ENCODE data around the gene DRAXIN. TPM values are rescaled to one million over a fixed set of nuclear protein-coding genes. Genes with fewer than 3 reads are reported as not detected.

DRAXIN gene
- total RNA-seq, 2 donors from 2014 or later = 0.05 to 0.09 TPM

- DNase-seq (ENCODE audit: low spot score) = no peak
- intact Hi-C loops (cut with DNase I) = no loop called here
Observed at GRCh38 chr1:11703357-11704193, 12.1 kb downstream of the DRAXIN start.

DNA sequence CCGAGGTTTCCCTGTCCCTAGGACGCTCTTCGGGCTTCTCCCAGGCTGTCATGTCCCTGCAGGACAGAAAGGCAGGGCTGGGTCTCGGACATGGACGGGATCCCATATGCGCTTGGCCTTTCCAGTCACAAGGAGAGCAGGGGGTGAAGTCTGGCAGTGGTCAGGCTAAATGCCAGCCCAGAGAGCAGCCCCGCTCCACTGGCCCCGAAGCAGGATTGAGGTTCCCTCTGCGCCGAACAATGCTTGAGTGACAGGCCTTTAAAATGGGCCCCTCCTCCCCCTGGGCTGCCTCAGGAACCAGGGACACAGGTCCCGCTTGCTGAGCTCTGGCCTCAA lies 12.7 kb downstream of the DRAXIN start:
- DNase-seq (ENCODE audit: low spot score) = no peak
- intact Hi-C loops (cut with DNase I) = no loop called here

DNA sequence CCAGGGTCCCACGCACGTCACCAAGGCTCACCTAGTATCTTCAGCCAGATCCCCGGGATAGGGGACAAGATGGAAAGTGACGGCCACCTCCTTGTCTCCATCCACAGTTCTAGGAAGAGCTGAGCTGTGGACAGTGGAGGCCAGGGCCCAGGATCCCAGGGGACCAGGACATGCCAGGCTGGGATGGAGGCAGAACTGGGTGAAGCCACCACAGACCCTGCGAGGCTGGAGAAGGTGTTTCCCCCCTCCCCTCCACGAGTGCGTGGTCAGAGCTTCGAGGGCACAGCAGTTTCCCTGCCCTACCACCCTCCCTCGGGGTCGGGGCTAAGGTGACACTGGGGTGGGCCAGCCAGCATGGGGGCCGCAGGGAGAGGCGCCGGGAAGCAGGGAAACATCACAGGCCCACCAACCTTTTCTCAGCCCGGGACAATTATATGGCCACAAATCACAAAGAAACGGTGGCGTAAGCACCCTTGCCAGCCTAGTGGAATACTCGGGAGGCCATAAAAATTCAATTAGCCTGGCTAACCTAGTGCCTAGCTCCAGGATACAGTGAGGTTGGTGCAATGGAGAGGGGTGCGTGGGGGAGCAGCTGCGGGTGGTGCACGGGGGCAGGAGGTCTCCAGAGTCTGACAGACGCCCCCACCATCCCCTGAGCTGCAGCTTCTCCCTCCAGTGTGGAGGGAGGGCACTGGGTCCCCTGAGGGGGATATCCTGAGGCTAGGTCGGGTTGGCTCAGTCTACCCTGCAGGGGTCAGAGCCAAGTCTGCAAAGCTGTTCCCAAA lies 13.4 kb downstream of the DRAXIN start:
- DNase-seq (ENCODE audit: low spot score) = no peak
- intact Hi-C loops (cut with DNase I) = no loop called here

DNA sequence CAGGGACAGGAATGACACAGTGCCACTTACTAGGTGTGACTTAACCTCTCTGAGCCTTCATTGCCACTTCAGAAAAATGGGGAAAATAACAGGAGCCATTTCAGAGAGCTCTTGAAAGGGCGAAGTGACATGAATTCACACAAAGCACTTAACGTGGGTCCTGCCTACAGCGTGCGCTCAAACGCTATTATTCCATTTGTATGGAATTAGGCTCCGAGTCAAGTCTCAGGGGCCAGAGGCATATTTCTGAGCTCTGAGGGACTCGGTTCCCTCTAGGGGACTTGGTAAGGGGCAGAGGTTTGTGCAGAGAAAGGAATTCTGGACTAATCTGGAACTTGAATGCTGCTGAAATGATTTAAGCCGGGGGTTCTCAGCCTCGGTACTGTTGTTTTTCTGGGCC lies 14.1 kb downstream of the DRAXIN start:
- DNase-seq (ENCODE audit: low spot score) = no peak
- intact Hi-C loops (cut with DNase I) = no loop called here

GRCh38 chr1:11706292-11706691 lies 14.8 kb downstream of the DRAXIN start:
- no peak for DNase-seq (ENCODE audit: low spot score)
- intact Hi-C loops (cut with DNase I) = no loop called here

- no peak for DNase-seq (ENCODE audit: low spot score)
- intact Hi-C loops (cut with DNase I) = no loop called here
Observed at GRCh38 chr1:11707621-11708276, 16.2 kb downstream of the DRAXIN start.

GRCh38 chr1:11708554-11709350 lies 17.2 kb downstream of the DRAXIN start:
- no peak for DNase-seq (ENCODE audit: low spot score)
- intact Hi-C loops (cut with DNase I) = no loop called here

- intact Hi-C loops (cut with DNase I) = no loop called here
- DNase-seq (ENCODE audit: low spot score) = no peak
Observed at GRCh38 chr1:11711490-11711889, 20.0 kb downstream of the DRAXIN start.

GRCh38 chr1:11712285-11712684 lies 20.8 kb downstream of the DRAXIN start:
- no peak for DNase-seq (ENCODE audit: low spot score)
- intact Hi-C loops (cut with DNase I) = no loop called here

GRCh38 chr1:11713095-11713494 lies 21.6 kb downstream of the DRAXIN start:
- DNase-seq (ENCODE audit: low spot score) = no peak
- intact Hi-C loops (cut with DNase I) = no loop called here

- intact Hi-C loops (cut with DNase I) = loop anchor here (5.0 kb wide), 2 partner anchors 53 to 63 kb away; partner anchors contain the start of genes FBXO2 (in 1 of the 2), FBXO44 (in 1 of the 2) and FBXO6 (in 1 of the 2)
- DNase-seq (ENCODE audit: low spot score) = no peak
Observed at GRCh38 chr1:11714831-11715575, 23.5 kb downstream of the DRAXIN start.

- intact Hi-C loops (cut with DNase I) = loop anchor here (5.0 kb wide), 2 partner anchors 57 to 67 kb away; partner anchors contain the start of genes FBXO2 (in 1 of the 2), FBXO44 (in 1 of the 2) and FBXO6 (in 1 of the 2)
- DNase-seq (ENCODE audit: low spot score) = peak; percentile 96
Observed at GRCh38 chr1:11719313-11720032, 28.0 kb downstream of the DRAXIN start.

- no peak for DNase-seq (ENCODE audit: low spot score)
- intact Hi-C loops (cut with DNase I) = no loop called here
Observed at GRCh38 chr1:11720033-11720376, 28.5 kb downstream of the DRAXIN start.

- intact Hi-C loops (cut with DNase I) = no loop called here
- DNase-seq (ENCODE audit: low spot score) = no peak
Observed at GRCh38 chr1:11720525-11720924, 29.0 kb downstream of the DRAXIN start.

DNA sequence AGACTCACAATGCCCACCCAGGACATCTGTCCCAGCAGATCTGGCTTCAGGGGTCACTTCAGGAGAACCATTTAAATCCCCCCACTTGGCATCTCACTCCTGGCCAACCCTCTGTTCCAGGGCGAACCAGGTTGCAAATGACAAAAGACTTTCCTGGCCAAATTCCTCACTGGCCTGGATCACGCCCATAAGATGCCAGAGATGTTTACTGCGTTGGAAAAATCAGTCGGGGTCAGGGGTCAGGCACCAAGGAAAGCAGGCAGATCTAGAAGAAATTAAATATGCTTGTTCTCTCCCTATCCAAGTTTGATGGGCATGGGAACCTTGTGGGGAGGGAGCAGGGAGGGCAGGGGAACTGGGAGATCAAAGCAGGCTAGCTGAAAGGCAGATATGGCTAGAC lies 29.8 kb downstream of the DRAXIN start:
- DNase-seq (ENCODE audit: low spot score) = no peak
- intact Hi-C loops (cut with DNase I) = no loop called here

- intact Hi-C loops (cut with DNase I) = no loop called here
Observed at GRCh38 chr1:11722538-11722937, 31.0 kb downstream of the DRAXIN start.

DNA sequence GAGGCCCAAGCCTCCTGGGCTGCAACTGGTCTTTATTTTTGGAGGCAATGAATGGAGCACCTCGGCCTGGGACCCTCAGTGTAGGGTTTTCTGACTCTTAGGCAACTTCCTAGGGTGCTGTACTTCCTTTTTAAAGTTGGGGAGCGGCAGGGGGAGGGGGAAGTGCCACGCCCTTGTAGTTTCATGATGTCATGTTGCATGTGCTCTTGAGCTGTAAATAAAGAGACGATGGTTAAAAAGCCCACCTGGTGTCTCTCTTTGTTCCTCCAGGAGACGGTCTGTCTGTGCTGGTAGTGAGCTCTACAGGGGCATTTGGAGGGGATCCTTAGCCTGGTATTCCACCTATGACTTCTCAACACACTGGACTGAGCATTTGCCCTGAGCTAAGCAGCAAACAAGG lies 34.1 kb downstream of the DRAXIN start:
- intact Hi-C loops (cut with DNase I) = no loop called here
- no peak for DNase-seq (ENCODE audit: low spot score)

More at GRCh38 chr1:11722538-11722937, 31.0 kb downstream of the DRAXIN start:
- no peak for DNase-seq (ENCODE audit: low spot score)

GRCh38 chr1:11727119-11727518 lies 35.6 kb downstream of the DRAXIN start:
- no peak for DNase-seq (ENCODE audit: low spot score)
- intact Hi-C loops (cut with DNase I) = no loop called here
